NCI-H1048 (cell line): Measurements from ENCODE around the gene NDUFAF8.

ENCODE experiments used
- DNase-seq: peaks from one replicate; lab custom pipeline; 2025; lab: John Stamatoyannopoulos, UW

The NDUFAF8 gene

DNA sequence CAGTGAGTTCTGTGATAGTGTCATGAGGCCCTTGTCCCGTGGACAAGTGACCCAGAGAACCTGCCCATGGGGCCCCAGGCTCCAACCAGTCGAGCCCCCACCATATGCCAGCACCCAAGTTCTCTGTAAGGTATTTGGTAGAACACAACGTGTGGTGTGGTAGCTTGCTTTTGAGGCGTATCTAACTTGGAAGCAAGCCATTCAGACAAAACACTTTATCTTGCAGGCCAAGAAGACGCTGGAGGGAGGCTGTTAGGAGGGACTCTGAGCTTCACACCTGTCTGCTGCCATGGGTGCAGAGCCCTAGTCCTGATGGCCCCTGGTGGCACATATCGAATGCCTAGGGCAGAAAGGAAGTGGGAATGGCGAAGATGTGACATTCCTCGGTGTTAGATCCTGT, 1.6 kb downstream of the NDUFAF8 start:
- DNase-seq, result no peak

DNA sequence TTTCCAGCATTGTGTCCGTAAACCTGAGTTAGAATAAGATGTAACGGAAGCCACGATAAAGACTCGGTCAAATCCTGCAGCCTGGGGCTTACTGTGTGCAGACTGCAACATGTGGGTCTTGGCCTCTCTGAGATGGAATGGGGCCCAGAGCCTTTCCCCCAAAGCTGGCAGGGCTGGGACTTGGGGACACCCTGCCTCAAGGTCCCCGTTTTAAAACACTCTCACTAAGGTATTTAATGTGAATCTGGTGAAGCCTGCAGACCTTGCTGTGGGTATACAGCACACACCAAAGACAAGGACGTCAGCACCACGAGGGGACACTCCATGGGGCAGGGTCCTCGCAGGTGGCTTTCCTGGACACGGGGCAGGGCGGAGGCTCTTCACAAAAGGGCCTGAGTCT, 2.1 kb downstream of the NDUFAF8 start:
- DNase-seq, result no peak

DNA sequence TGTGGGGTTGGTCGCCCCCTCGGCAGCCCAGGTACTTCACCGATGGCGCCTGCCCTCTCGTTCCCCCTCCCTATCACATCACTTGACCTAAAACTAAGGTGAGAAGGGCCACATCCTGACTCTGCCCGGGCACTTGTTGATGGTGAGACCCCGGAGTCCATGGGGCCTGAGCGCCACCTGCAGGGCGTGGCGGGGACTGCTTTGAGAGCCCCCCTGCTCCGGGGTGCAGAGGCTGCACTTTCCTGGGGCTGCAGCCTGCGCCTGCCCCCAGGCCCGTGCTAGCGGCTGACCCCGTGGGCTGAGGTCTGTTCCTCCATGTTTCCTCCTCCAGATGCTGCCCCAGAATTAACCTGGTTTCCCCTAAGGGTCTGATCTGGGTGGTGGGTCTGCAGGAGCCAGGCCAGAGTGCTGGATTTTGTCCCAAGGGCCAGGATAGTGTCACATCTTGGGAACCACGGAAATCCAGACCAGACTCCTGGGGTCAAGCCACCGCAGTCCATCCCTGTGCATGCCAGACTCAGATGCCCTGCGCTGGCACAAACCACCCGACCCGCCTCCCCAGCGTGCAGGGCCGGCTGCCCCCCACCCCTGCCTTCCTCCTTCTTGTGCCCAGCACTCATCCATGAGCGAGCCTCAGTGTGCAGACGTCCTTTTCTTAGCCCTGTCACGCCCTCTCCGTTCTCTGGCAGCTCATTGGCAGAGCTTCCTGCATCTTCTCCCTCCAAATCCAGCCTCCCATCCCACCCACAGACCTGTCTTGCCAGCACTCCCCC, 2.7 kb downstream of the NDUFAF8 start:
- DNase-seq, result no peak

DNA sequence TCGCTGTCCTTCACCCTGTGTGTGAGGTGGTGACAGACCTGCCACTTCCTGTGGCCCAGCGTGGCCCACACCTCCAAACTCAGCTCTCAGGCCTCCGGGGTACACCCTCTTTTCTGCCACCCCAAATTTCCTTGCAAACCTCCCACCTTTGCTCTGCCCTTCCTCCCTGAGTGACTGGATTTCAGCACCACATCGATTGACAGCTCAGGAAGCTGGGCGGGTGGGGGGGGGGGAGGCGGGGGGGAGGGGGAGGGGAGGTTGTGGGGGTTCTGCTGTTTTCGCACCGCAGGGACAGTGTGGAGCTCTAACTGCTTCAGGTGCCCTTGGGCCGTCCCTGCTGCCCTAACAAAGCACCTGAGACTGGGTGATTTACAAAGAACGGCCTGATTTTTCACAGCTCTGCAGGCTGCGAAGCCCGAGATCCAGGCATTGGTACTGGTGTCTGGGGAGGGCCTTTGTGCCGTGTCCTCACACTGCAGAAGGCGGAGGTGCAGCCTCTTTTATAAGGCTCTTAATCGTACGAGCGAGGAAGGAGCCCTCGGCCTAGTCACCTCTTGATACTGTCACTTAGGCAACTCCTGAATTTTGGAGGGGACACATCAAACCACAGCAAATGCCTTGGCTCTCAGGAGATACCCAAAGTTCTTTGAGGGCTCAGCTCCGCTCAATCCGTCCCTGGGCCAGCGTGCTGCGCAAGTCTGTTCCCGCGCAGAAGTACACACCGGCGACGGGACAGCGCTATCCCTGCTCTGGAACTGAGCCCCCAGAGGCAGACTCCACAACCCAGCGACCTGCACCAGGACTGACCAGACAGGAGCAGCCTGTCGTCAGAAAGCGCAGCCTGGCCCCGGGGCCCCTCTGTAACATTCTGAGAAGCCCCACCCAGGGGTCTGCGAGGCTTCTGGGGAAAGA, 3.6 kb downstream of the NDUFAF8 start:
- no peak for DNase-seq

DNA sequence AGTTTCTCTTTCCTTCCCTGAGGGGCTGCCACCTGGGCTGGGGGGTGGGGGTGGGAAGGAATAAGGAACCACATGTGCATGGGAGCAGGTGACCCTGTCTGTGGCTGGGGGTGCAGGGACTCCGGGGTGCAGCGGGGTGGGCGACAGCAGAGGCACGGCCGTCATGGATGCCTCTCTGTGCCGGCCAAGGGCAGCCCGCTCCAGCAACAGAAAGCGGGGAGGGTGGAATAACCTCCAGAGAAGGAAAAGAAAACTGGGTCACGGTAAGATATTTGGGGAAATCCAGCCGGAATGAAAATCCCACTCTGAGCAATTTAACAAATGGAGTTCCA, 4.2 kb downstream of the NDUFAF8 start:
- DNase-seq, result no peak

DNA sequence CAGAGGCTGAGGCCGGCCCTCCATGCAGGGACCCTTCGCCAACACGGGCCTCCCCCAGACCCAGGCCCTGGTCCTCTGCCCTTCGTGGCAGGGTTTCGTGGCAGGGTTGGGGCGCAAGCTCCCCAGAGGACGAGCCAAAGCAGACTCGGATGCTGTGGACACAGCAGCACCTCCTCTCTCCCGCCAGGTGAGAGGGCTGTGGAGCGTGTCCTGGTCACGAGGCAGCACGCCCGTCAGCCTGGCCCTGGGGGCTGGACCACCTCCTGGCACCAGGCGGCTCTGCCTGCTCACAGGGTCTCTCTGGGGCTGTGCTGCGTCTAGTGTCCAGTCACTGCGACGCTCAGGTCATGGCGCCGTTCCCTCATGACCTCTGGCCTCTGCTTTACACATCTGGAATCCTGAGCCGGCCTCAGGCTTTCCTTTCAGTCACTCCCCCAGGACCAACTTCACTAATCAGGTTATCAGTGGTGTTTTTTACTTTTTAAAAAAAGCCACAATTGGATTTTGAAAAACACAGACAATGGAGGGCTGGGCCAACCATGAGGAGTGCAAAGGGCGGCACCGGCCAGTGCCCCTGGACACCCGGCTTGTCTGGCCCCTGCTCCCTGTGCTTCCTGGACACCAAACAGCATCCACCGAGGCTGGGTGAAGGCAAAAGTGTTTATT, 5.4 kb downstream of the NDUFAF8 start:
- DNase-seq, result no peak

DNA sequence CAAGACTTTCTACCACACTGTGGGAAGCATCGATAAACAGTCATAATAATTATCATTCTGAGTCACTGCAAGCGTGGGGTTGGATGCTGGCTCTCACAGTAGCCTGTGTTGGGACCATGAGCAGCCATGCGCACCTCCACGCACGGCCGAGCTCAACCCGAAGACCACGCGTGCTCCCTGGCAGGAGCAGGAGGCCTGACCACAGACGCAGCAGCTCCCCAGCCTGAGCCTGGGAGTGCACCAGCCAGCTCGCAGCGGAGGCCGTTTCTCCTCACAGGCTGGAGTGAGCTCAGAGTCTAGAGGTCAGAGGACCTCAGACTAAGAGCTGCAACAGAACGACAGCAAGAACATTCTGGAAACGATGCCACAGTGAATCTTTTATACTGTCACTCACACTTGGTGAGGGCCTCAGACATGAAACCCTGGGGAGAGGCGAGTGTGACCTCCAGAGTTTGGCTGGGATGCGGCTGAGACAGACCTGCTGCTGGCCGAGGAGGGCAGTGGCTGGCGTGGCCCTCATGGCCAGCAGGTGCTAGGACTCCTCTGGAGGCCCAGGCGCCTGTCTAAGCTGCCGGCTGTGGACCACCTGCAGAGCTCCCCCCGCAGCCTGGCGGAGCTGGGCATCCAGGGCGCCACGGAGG, 6.0 kb downstream of the NDUFAF8 start:
- DNase-seq, result no peak

DNA sequence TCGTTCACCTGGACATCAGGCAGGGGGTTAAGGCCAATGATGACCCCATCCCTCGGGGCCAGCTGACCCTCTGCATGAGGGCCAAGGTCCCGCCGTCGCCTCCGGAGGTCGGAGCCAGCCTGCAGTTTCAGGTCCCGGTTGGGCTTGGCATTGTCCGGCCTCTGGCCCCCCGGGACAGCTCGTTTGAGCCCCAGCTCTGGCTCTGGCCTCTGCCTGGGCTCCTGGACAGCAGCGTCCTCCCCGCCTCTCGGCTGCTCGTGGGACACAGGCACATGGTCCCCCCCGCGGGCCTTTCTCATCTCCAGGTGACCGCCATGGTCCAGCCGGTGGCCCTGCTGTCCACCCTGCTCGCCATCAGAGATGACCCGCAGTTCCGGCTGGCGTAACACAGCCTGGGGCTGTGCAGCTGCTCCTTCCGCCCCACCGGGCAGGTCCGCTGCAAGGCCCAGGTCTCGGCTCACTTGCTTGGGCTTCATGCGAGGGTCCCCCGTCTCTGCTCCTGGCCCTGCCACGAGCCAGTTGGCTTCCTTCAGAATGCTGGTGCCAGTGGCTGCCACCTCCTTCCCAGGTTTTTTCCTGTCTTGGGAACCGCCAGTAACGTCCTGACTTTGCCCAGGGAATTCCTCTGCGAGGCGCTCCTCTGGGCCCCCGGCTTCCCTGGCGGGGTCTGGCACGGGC, 6.7 kb downstream of the NDUFAF8 start:
- DNase-seq, result no peak

DNA sequence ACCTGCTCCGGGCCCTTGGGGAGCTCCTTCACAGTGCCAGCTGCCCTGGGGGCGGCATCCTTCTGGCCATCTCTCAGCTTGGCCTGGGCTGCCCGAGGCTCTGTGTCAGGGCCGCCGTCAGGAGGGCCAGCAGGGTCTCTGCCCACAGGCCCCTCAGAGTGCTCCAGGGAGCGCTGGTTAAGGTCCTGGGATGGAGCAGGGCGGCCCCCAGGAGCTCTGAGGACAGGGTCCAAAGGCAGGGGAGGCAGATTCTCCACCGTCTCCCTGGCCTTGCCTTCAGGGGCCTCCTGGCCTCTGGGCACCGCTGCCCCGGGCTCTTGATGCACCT, 7.2 kb downstream of the NDUFAF8 start:
- no peak for DNase-seq

DNA sequence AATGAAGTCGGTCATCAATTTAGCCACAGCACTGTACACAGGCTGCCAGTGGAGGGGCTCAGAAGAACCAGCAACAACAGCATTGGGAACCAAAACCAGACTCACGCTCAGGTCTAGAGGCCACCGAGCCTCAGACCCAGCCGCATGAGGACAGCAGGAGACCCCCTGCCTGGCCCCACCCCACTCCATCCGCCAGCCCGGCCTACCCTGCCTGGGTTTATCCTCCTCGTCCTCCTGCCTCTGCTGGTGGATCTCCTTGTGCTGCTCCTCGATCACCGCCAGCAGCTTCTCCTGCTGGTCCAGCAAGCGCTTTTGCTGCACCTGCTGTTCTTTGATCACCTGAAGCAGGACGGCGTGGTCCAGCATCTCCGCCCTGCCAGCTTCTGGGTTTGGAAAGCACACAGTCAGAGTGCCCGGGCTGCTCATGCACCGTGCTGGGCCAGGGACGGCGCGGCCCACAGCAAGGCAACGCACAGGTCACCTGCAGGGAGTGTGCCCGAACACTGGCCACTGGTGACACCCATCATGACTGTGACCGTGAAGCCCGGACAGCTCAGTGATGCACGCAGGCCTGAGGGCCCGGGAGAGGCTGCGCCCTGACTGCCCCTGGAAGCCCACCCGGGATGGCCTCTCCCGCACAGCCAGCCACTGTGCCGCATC, 7.7 kb downstream of the NDUFAF8 start:
- DNase-seq, result no peak

DNA sequence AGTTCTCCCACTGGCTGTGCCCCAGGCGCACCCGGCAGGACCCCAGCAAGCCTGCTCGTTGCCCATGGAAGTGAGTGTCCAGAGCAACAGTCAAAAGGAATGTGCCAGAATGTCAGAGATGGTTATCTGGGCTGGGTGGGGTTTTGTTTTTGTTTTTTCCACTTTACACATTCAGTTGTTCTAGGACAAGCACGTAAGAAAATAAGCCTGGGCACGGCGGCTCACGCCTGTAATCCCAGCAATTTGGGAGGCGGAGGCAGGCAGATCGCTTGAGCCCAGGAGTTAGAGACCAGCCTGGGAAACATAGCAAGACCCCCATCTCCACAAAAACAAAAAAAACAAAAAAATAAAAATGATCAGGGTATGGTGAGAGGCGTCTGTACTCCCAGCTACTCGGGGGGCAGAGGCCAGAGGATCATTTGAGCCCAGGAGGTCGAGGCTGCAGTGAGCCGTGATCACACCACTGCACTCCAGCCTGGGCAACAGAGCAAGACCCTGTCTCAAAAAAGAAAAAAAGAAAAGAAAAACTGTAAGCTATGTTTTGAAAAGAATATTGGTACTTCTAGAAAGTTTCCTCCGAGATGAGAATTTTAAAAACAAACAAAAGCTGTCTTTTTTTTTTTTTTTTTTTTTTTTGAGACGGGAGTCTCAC, 8.3 kb downstream of the NDUFAF8 start:
- no peak for DNase-seq

DNA sequence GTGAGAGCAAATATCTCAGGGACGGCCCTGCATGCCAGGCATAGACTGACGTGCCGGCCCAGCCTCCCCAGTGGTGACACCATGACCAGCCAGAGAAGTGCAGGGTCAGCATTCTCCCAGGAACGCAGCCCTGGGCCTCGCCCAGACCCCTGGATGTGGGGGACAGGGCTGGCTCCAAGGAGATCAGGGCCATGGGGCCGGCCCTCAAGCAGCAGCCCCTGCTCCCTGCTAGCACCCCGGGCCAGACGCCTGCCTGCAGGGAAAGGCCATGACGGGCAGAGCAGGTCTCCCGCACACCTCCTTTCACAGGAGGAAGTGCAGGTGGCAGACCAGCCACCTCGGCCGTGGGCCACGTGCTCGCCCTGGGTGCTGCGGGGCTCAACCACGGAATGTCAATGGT, 9.5 kb downstream of the NDUFAF8 start:
- no peak for DNase-seq

DNA sequence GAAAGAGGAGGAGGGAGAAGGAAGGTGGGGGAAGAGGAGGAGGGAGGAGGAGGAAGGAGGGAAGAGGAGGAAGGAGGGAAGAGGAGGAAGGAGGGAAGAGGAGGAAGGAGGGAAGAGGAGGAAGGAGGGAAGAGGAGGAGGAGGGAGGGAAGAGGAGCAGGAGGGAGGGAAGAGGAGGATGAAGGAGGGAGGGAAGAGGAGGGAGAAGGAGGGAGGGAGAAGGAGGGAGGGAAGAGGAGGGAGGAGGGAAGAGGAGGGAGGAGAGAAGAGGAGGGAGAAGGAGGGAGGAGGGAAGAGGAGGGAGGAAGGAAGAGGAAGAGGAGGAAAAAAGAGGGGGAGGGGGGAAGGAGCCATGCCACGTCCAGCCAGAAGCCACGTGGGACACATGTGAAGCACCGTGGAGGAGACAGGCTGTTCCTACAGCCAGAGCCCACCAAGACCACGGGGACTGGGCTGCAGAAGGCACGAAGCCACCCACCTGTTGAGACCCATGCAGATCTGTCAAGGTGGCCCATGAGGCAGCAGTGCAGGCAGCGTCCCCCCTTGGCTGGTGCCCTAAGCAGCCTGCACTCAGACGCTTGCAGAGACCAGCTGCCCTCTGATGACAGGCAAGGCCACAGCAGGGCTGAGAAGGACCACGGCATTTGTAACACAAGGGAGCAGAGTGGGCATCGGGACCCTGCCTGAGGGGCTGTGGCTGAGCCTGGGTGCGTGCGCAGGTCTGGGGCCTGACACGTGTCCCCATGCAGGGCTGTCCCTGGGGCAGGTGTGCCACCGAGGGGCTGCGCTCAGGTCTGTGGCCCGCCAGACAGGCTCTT, 10.3 kb downstream of the NDUFAF8 start:
- DNase-seq, result no peak

DNA sequence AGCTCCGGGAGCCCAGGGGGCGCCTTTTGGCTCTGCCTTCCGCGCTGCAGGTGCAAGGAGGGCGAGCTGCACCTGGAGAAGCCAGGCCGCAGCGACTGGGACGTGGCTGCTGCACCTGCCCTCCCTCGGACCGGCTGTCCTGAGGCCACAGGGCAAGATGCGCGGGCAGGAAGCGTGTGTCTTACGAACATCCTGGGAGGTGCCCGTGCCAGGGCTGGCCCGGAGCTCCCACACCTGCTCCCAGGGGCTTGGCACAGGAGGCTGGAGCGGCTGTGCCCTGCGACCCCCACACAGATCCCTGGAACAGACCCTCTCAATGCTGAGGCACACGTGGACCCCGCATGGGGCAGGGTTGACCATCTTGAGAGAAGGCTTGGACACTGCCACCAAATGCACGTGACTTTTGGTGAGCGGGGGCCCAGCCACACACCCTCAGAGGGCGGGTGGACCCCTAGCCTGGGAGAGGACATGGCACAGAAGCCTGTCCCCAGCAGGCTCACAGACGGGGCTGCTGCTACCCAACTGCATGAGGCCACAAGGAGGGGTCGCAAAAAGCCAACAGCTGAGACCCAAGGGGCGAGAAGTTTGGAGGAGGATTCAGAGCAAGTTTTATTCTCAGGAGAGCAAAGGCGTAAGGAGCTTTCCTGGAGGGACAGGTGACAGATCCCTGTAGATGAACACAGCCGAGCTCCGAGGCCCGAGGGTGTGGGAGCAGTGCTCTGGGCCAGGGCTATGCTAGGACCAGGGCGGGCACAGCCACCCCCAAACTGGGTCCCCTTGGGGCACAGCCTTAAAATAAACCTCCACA, 11.4 kb downstream of the NDUFAF8 start:
- DNase-seq, result no peak

DNA sequence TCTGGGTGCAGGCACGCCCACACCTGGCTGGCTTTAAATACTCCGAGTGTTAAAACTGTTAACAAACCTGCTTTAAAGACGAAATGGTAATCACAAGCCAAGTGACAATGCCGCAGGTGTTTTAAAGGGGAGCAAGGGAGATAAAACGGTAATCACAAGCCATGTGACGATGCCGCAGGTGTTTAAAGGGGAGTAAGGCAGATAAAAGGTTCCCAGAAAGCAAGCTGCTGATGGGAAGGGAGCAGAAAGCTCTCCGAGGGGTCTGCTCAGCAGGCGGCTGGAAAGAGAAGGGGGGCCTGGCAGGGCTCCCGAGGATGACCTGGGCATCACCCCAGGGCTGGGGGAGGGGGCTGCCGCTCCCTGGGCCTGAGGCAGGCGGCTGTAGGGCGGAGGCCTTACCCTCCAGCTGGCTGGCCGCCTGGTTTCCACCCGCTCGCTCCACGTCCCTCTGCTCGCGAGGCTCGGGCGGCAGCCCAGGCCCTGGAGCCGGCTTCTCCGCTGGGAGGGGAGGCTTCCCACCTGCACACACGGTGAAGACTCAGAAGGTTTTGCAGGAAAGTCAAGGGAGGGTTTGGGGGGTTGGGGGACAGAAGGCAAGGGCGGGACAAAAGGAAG, 12.1 kb downstream of the NDUFAF8 start:
- no peak for DNase-seq

DNA sequence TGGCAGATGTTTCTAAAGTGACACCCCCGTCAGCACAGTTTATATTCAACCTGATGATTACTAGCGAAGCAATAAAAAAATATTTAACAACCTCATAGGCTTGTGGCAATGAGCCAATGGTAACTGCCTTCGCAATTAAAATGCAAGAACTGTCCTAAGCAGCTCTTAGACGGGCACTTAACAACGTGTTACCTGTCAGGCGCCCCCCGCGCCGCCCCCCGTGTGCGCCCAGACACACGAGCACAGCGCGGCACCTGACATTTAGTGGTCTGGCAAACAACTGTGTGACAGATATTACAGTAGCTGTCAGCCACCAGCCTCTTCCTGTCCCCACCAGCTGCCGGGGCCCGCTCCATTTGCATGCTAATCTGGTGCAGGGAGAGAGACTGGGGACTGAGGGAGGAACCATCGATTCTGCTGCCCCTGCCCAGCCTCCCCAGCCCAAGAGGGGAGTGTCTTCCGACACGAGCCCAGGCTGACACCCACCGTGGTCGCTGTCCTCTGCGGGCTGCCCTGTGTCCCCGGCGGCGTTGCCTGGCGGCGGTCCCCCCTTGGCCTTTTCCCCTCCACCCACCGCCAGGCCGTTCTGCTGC, 12.7 kb downstream of the NDUFAF8 start:
- DNase-seq, result no peak

DNA sequence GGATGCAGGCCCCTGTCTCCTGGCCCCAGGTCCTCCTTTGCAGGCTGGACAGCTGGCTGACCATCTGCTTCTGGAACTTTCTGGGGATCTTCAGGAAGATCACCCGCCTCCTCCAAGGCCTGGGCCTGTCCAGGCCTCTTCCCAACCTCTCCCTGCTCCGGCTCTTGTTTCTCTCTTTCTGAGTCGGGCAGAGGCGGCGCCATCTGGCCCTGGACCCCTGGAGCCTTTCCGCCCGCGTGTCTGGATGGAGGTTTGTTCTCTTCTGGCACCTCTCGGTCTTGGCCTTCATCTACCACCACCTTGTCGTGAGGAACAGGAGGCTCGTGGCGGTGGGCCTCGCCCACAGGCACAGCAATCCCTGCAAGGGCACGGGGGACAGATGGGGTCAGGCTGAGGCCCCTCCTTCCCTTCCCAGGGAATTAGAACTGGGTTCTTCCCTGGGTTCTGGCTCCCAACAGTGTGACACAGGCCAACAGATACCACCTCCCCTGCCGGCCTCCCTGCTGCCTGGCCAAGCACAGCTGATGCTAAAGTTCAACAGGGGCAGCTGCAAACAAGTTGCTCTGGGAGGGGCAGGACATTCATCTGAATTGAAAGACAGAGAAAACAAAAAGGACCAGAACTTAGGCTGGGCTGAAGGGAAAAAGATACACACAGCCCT, 13.3 kb downstream of the NDUFAF8 start:
- DNase-seq, result no peak

DNA sequence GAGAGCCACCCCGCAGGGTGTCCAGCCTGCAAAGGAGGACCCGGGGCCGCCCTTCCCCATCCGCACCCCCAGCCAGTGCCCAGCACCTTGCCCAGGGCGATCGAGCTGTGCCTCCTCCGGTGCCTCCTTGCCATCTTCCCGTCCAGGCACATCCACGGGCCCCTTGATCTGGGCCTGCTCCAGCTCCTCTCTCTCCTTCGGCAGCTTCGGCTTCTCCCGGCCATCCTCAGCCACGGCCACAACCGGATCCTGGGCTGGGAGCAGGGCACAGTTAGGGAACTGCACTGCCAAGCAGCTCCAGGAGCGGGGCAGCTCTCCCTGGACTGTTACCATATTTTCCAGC, 13.8 kb downstream of the NDUFAF8 start:
- DNase-seq, result no peak
